Panc1 (cell line): ENCODE data around the gene PLIN1. TPM values are rescaled to one million over a fixed set of nuclear protein-coding genes. Genes with fewer than 3 reads are reported as not detected.

ENCODE experiments used
- ATAC-seq: fragments of 200-7000 bp; cut with Tn5 transposase; 2 replicates; pipeline ENCODE4 v1.9.1; 2020; ENCODE audit warnings: mild to moderate bottlenecking, moderate library complexity
- BruUV-seq: library from RNA; stranded (reverse); fragments of 400-500 nt; replicated peaks from 2 replicates; lab custom pipeline; 2021; lab: Mats Ljungman, UMichigan
- CTCF ChIA-PET: fragments of 300-600 bp; sonication (Branson Sonifier 250); formaldehyde crosslinking; loops from one replicate; lab custom pipeline; 2022; ENCODE audit warnings: antibody characterized with exemption; lab: Charles Lee
- POLR2A ChIA-PET: fragments of 300-600 bp; sonication (Branson Sonifier 250); formaldehyde crosslinking; loops from one replicate; lab custom pipeline; 2022; ENCODE audit warnings: antibody characterized with exemption; lab: Charles Lee
- DNase-seq: peaks from one replicate; pipeline ENCODE4 v3.0.0-alpha.2; 2010; ENCODE audit warnings: low read depth, low spot score
- H3K27ac ChIP-seq: 2 replicates; pipeline ENCODE4 v1.5.1; 2011; ENCODE audit warnings: mild to moderate bottlenecking, low read length, inconsistent platforms
- H3K27me3 ChIP-seq: fragments of 200-500 bp; sonication (Bioruptor generic); 2 replicates; pipeline ENCODE4 v1.6.0; 2014; ENCODE audit warnings: low read length, inconsistent platforms; ENCODE audit not compliant: control insufficient read depth, insufficient read depth
- H3K36me3 ChIP-seq: fragments of 200-500 bp; sonication (Bioruptor generic); 2 replicates; pipeline ENCODE4 v1.5.1; 2014; ENCODE audit warnings: inconsistent platforms, mild to moderate bottlenecking, low read length, moderate library complexity; ENCODE audit not compliant: control insufficient read depth, insufficient read depth
- H3K4me1 ChIP-seq: 2 replicates; pipeline ENCODE4 v1.5.1; 2011; ENCODE audit warnings: inconsistent platforms, mild to moderate bottlenecking, low read length, moderate library complexity; ENCODE audit not compliant: control insufficient read depth, insufficient read depth
- H3K4me3 ChIP-seq, 2 experiments: 2 replicates each; pipeline ENCODE4 v1.5.1; 2011 to 2012; ENCODE audit warnings: low read depth in 2 of 2, low read length in 2 of 2, mild to moderate bottlenecking in 2 of 2, inconsistent platforms in 1 of 2, moderate library complexity in 1 of 2
- H3K9me3 ChIP-seq: fragments of 200-500 bp; sonication (Bioruptor generic); 2 replicates; pipeline ENCODE4 v1.5.1; 2014; ENCODE audit warnings: low read depth, mild to moderate bottlenecking, inconsistent platforms, low read length, moderate library complexity; ENCODE audit not compliant: control insufficient read depth, insufficient read depth
- CTCF ChIP-seq: fragments of 450-650 bp; IDR thresholded peaks from 2 replicates; pipeline ENCODE4 v1.5.1; 2017; ENCODE audit warnings: mild to moderate bottlenecking
- POLR2AphosphoS5 ChIP-seq: IDR thresholded peaks from 2 replicates; pipeline ENCODE4 v1.6.1; 2012; ENCODE audit warnings: mild to moderate bottlenecking, low read depth, low read length, moderate library complexity
- REST ChIP-seq, 2 experiments: IDR thresholded peaks; 2 replicates each; pipeline ENCODE4 v1.6.1; 2011 to 2012; ENCODE audit warnings: low read depth in 2 of 2, control low read depth in 1 of 2, low read length in 1 of 2, mild to moderate bottlenecking in 1 of 2, moderate library complexity in 1 of 2; ENCODE audit not compliant: insufficient read depth in 1 of 2
- SIN3A ChIP-seq: IDR thresholded peaks from 2 replicates; pipeline ENCODE4 v1.6.1; 2012; ENCODE audit warnings: low read depth, mild to moderate bottlenecking, low read length, moderate library complexity, borderline replicate concordance; ENCODE audit not compliant: insufficient read depth
- TCF7L2 ChIP-seq: IDR thresholded peaks from 2 replicates; pipeline ENCODE4 v1.6.1; 2011; ENCODE audit warnings: mild to moderate bottlenecking, low read depth, low read length, inconsistent platforms
- in situ Hi-C: cut with HindIII; loops from 2 replicates; pipeline ENCODE4 v1.10.0; 2016; ENCODE audit warnings: low sequenced_read_pairs, low pct_unique_long_range_greater_than_20kb
- intact Hi-C: fragments of 100-400 bp; cut with micrococcal nuclease; formaldehyde crosslinking; loops from one replicate; pipeline ENCODE4 v1.10.0; 2022; ENCODE audit not compliant: unreplicated experiment
- total RNA-seq: library from RNA; stranded (reverse); gene quantifications from one replicate; pipeline ENCODE4 v1.2.1, GENCODE V29; 2021; ENCODE audit not compliant: unreplicated experiment

PLIN1 gene
- total RNA-seq, 1 experiment from 2014 or later = 0.44 TPM

- POLR2A ChIA-PET = no interaction called here
- in situ Hi-C loops = no loop called here
These were observed 64.0 kb downstream of the PLIN1 start for GRCh38 chr15:89615135-89615534.

More at GRCh38 chr15:89615135-89615534, 64.0 kb downstream of the PLIN1 start:
- Histone ChIP-seq H3K4me3 (no peak overlapping the region), H3K4me1 (no peaks in the 10 kb centered on the region), H3K27ac (no peak overlapping the region), H3K36me3 (peaks cover 41% of the 10 kb centered on the region), H3K27me3 (no peaks in the 10 kb centered on the region), H3K9me3 (peaks cover 16% of the 10 kb centered on the region; the same call in 1 of the 2 replicates)
- no TSS peak for BruUV-seq
- DNase-seq (no peak), ATAC-seq (no peak)
- TF ChIP-seq REST (IDR thresholded peaks at IDR 0.05; ENCODE audit: insufficient read depth in 1 of 2, low read depth in 2 of 2, low read length in 1 of 2) = no peak
- no peak for TF ChIP-seq TCF7L2
- TF ChIP-seq CTCF = no peak
- TF ChIP-seq SIN3A = no peak
- TF ChIP-seq POLR2AphosphoS5 = no peak
- CTCF ChIA-PET = no interaction called here
- intact Hi-C loops = no loop called here

Other genes with a start within 250 kb of the PLIN1 start
- 3.0 TPM for gene RHCG, start 182.8 kb downstream of the PLIN1 start, total RNA-seq
- gene TICRR, start 103.9 kb downstream of the PLIN1 start, total RNA-seq = 20.5 TPM
- 6.5 TPM for gene KIF7, start 23.9 kb downstream of the PLIN1 start, total RNA-seq
- 6.2 TPM for gene PEX11A, start 11.4 kb upstream of the PLIN1 start, total RNA-seq
- 0.18 TPM for gene WDR93, start 11.4 kb upstream of the PLIN1 start, total RNA-seq
- 6.4 TPM for gene MESP1, start 71.9 kb upstream of the PLIN1 start, total RNA-seq
- 1.1 TPM for gene MESP2, start 97.0 kb upstream of the PLIN1 start, total RNA-seq
- gene ANPEP, start 135.5 kb upstream of the PLIN1 start, total RNA-seq = 183 TPM
- gene AP3S2, start 214.6 kb upstream of the PLIN1 start, total RNA-seq = 24.6 TPM
- gene ARPIN, start 233.6 kb upstream of the PLIN1 start, total RNA-seq = 6.3 TPM